GM21529 (cell line): Measurements from ENCODE around the gene PPP1R9B.

Source experiments
- ATAC-seq: cut with Tn5 transposase; IDR thresholded peaks from one replicate; pipeline ENCODE4 v1.9.1; 2021; ENCODE audit not compliant: unreplicated experiment

The PPP1R9B gene

GRCh38 chr17:50094753-50095619 is 55.5 kb downstream of the PPP1R9B start, which contains the start of gene PDK2:
Gene PDK2, plus strand, starts transcription at chr17:50095351. Its CDS starts 85 bp downstream, at chr17:50095436.
- peak; percentile 88 for ATAC-seq

- ATAC-seq: no peak
Observed at GRCh38 chr17:50094243-50094752, 56.2 kb downstream of the PPP1R9B start.

GRCh38 chr17:50093807-50094206 is 56.7 kb downstream of the PPP1R9B start:
- no peak for ATAC-seq

- ATAC-seq: no peak
Observed at GRCh38 chr17:50093246-50093645, 57.2 kb downstream of the PPP1R9B start.

- no peak for ATAC-seq
Observed at GRCh38 chr17:50091918-50092285, 58.6 kb downstream of the PPP1R9B start.

GRCh38 chr17:50090971-50091917 is 59.2 kb downstream of the PPP1R9B start:
- ATAC-seq: no peak

- no peak for ATAC-seq
Observed at GRCh38 chr17:50090071-50090470, 60.4 kb downstream of the PPP1R9B start.

- no peak for ATAC-seq
Observed at GRCh38 chr17:50088952-50089825, 61.3 kb downstream of the PPP1R9B start.

- no peak for ATAC-seq
Observed at GRCh38 chr17:50087912-50088405, 62.5 kb downstream of the PPP1R9B start.

- ATAC-seq: peak; percentile 64
Observed at GRCh38 chr17:50087246-50087911, 63.1 kb downstream of the PPP1R9B start.
